ENCODE data around the gene GCLC.

GCLC gene

DNA sequence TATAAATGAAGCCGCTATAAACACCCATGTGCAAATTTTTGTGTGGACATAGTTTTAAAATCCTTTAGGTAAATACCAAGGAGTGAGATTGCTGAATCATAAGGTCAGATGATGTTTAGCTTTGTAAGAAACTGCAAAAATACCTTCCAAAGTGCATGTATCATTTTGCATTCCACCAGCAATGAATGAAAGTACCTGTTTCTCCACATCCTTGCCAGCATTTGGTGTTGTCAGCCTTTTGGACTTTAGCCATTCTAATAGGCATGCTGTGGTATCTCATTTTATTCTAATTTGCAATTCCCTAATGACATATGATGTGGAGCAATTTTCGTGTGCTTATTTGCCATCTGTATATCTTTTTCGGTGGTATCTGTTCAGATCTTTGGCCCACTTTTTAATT is 93.7 kb downstream of the GCLC start:
- H3K9me3 ChIP-seq (ENCODE audit: control insufficient read depth, insufficient read depth, low read depth, low read length), result no peaks in the 10 kb centered on the region
- ChIA-PET CTCF (interaction anchor here (1.4 kb wide), 1 partner anchor 12 kb away, joined by 7 read pairs; no protein-coding TSS in a partner anchor), POLR2A (no interaction called here)
- no peaks in the 10 kb centered on the region for H3K4me1 ChIP-seq (ENCODE audit: control insufficient read depth, insufficient read depth, low read length)
- TF ChIP-seq ZNF335 (tag by site-specific recombination; conservative IDR thresholded peaks at IDR 0.05), result no peak
- TF ChIP-seq ZNF19 (tag by site-specific recombination; IDR thresholded peaks at IDR 0.05; ENCODE audit: low read depth), result no peak
- no peak for TF ChIP-seq ZNF514 (tag by site-specific recombination; IDR thresholded peaks at IDR 0.05)
- TF ChIP-seq, protein P1, sequence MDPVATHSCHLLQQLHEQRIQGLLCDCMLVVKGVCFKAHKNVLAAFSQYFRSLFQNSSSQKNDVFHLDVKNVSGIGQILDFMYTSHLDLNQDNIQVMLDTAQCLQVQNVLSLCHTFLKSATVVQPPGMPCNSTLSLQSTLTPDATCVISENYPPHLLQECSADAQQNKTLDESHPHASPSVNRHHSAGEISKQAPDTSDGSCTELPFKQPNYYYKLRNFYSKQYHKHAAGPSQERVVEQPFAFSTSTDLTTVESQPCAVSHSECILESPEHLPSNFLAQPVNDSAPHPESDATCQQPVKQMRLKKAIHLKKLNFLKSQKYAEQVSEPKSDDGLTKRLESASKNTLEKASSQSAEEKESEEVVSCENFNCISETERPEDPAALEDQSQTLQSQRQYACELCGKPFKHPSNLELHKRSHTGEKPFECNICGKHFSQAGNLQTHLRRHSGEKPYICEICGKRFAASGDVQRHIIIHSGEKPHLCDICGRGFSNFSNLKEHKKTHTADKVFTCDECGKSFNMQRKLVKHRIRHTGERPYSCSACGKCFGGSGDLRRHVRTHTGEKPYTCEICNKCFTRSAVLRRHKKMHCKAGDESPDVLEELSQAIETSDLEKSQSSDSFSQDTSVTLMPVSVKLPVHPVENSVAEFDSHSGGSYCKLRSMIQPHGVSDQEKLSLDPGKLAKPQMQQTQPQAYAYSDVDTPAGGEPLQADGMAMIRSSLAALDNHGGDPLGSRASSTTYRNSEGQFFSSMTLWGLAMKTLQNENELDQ (tag by site-specific recombination; IDR thresholded peaks at IDR 0.05; ENCODE audit: low read depth), result no peak
- no peak for TF ChIP-seq ZNF404 (tag by site-specific recombination; IDR thresholded peaks at IDR 0.05)
- TF ChIP-seq ZNF658 (tag by site-specific recombination; IDR thresholded peaks at IDR 0.05), result no peak
- TF ChIP-seq ZNF292 (tag by site-specific recombination; IDR thresholded peaks at IDR 0.05; ENCODE audit: borderline replicate concordance, low read depth), result no peak
- no peak for TF ChIP-seq ZNF155 (tag by site-specific recombination; IDR thresholded peaks at IDR 0.05)
- TF ChIP-seq, protein P2, sequence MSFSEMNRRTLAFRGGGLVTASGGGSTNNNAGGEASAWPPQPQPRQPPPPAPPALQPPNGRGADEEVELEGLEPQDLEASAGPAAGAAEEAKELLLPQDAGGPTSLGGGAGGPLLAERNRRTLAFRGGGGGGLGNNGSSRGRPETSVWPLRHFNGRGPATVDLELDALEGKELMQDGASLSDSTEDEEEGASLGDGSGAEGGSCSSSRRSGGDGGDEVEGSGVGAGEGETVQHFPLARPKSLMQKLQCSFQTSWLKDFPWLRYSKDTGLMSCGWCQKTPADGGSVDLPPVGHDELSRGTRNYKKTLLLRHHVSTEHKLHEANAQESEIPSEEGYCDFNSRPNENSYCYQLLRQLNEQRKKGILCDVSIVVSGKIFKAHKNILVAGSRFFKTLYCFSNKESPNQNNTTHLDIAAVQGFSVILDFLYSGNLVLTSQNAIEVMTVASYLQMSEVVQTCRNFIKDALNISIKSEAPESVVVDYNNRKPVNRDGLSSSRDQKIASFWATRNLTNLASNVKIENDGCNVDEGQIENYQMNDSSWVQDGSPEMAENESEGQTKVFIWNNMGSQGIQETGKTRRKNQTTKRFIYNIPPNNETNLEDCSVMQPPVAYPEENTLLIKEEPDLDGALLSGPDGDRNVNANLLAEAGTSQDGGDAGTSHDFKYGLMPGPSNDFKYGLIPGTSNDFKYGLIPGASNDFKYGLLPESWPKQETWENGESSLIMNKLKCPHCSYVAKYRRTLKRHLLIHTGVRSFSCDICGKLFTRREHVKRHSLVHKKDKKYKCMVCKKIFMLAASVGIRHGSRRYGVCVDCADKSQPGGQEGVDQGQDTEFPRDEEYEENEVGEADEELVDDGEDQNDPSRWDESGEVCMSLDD (tag by site-specific recombination; IDR thresholded peaks at IDR 0.05), result no peak
- TF ChIP-seq ZNF768 (tag by site-specific recombination; IDR thresholded peaks at IDR 0.05), result no peak
- no peak for TF ChIP-seq YY1 (tag by site-specific recombination; IDR thresholded peaks at IDR 0.05)
- TF ChIP-seq, protein P3, sequence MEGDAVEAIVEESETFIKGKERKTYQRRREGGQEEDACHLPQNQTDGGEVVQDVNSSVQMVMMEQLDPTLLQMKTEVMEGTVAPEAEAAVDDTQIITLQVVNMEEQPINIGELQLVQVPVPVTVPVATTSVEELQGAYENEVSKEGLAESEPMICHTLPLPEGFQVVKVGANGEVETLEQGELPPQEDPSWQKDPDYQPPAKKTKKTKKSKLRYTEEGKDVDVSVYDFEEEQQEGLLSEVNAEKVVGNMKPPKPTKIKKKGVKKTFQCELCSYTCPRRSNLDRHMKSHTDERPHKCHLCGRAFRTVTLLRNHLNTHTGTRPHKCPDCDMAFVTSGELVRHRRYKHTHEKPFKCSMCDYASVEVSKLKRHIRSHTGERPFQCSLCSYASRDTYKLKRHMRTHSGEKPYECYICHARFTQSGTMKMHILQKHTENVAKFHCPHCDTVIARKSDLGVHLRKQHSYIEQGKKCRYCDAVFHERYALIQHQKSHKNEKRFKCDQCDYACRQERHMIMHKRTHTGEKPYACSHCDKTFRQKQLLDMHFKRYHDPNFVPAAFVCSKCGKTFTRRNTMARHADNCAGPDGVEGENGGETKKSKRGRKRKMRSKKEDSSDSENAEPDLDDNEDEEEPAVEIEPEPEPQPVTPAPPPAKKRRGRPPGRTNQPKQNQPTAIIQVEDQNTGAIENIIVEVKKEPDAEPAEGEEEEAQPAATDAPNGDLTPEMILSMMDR (tag by site-specific recombination; IDR thresholded peaks at IDR 0.05), result no peak
- TF ChIP-seq ZSCAN16 (tag by site-specific recombination; IDR thresholded peaks at IDR 0.05), result no peak
- TF ChIP-seq PRDM1 (tag by site-specific recombination; IDR thresholded peaks at IDR 0.05), result no peak
- TF ChIP-seq ZNF473 (tag by site-specific recombination; IDR thresholded peaks at IDR 0.05), result no peak
- TF ChIP-seq SP3 (tag by site-specific recombination; IDR thresholded peaks at IDR 0.05), result no peak
- no peak overlapping the region for H3K27ac ChIP-seq (ENCODE audit: extremely low read depth, low read depth, low read length)
- H3K36me3 ChIP-seq (ENCODE audit: control insufficient read depth in 2 of 2, insufficient read depth in 1 of 2, low read length in 2 of 2), result no peaks in the 10 kb centered on the region
- H3K4me3 ChIP-seq (ENCODE audit: low read depth, low read length), result no peak overlapping the region

DNA sequence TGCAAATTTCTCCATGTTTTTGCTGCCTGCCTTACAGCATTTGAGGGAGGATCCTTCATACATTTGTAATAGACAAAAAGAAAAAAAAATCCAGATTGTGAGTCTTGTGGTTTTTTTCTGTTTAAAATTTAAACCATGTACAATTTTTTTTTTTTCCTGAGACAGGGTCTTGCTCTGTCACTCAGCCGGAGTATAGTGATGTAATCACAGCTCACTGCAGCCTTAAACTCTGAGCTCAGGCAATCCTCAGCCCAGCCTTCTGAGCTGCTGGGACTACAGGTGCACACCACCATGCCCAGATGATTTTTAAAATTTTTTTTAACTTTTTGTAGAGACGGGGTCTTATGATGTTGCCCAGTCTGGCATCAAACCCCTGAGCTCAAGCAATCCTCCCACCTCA is 97.0 kb downstream of the GCLC start:
- ChIA-PET CTCF (interaction anchor here (0.5 to 2.7 kb wide), 9 partner anchors 9 to 454 kb away, joined by 3 to 10 read pairs (median 5); no protein-coding TSS in a partner anchor), POLR2A (no interaction called here)
- no peaks in the 10 kb centered on the region for H3K36me3 ChIP-seq (ENCODE audit: control insufficient read depth in 2 of 2, insufficient read depth in 1 of 2, low read length in 2 of 2)
- H3K4me1 ChIP-seq (ENCODE audit: control insufficient read depth, insufficient read depth, low read length), result no peaks in the 10 kb centered on the region
- H3K9me3 ChIP-seq (ENCODE audit: control insufficient read depth, insufficient read depth, low read depth, low read length), result no peaks in the 10 kb centered on the region
- TF ChIP-seq ZNF140 (tag by site-specific recombination; IDR thresholded peaks at IDR 0.05) (no peak), MYNN (tag by site-specific recombination; IDR thresholded peaks at IDR 0.05; ENCODE audit: borderline replicate concordance) (no peak), ZSCAN30 (tag by site-specific recombination; IDR thresholded peaks at IDR 0.05) (no peak), ZNF121 (tag by site-specific recombination; IDR thresholded peaks at IDR 0.05) (no peak), ZBTB21 (tag by site-specific recombination; IDR thresholded peaks at IDR 0.05) (no peak), ZNF596 (tag by site-specific recombination; IDR thresholded peaks at IDR 0.05) (no peak), ZBTB1 (tag by site-specific recombination; IDR thresholded peaks at IDR 0.05) (no peak), GLIS2 (tag by site-specific recombination; IDR thresholded peaks at IDR 0.05) (no peak)
- TF ChIP-seq, protein P4, sequence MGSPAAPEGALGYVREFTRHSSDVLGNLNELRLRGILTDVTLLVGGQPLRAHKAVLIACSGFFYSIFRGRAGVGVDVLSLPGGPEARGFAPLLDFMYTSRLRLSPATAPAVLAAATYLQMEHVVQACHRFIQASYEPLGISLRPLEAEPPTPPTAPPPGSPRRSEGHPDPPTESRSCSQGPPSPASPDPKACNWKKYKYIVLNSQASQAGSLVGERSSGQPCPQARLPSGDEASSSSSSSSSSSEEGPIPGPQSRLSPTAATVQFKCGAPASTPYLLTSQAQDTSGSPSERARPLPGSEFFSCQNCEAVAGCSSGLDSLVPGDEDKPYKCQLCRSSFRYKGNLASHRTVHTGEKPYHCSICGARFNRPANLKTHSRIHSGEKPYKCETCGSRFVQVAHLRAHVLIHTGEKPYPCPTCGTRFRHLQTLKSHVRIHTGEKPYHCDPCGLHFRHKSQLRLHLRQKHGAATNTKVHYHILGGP (tag by site-specific recombination; IDR thresholded peaks at IDR 0.05), result no peak
- TF ChIP-seq, protein P5, sequence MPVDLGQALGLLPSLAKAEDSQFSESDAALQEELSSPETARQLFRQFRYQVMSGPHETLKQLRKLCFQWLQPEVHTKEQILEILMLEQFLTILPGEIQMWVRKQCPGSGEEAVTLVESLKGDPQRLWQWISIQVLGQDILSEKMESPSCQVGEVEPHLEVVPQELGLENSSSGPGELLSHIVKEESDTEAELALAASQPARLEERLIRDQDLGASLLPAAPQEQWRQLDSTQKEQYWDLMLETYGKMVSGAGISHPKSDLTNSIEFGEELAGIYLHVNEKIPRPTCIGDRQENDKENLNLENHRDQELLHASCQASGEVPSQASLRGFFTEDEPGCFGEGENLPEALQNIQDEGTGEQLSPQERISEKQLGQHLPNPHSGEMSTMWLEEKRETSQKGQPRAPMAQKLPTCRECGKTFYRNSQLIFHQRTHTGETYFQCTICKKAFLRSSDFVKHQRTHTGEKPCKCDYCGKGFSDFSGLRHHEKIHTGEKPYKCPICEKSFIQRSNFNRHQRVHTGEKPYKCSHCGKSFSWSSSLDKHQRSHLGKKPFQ (tag by site-specific recombination; IDR thresholded peaks at IDR 0.05), result no peak
- TF ChIP-seq, protein P6, sequence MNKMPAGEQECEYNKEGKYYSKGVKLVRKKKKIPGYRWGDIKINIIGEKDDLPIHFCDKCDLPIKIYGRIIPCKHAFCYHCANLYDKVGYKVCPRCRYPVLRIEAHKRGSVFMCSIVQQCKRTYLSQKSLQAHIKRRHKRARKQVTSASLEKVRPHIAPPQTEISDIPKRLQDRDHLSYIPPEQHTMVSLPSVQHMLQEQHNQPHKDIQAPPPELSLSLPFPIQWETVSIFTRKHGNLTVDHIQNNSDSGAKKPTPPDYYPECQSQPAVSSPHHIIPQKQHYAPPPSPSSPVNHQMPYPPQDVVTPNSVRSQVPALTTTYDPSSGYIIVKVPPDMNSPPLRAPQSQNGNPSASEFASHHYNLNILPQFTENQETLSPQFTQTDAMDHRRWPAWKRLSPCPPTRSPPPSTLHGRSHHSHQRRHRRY (tag by site-specific recombination; IDR thresholded peaks at IDR 0.05), result no peak
- H3K4me3 ChIP-seq (ENCODE audit: low read depth, low read length), result no peak overlapping the region
- H3K27ac ChIP-seq (ENCODE audit: extremely low read depth, low read depth, low read length), result no peak overlapping the region
